Lower leg skin (tissue), 4 donors: ENCODE data around the gene PRAC2. TPM values are rescaled to one million over a fixed set of nuclear protein-coding genes. Genes with fewer than 3 reads are reported as not detected.

Experiments used
- DNase-seq, 2 donors: peaks; one replicate each; pipeline ENCODE4 v3.0.0-alpha.2; 2019; ENCODE audit warnings: low spot score in 2 of 2
- H3K4me3 ChIP-seq: fragments of 200-600 bp; sonication (generic); 2 replicates; pipeline ENCODE4 v1.5.1; 2017; ENCODE audit warnings: mild to moderate bottlenecking, low read depth; ENCODE audit not compliant: poor library complexity, severe bottlenecking
- POLR2A ChIP-seq, 2 donors: fragments of 450-650 bp; IDR thresholded peaks; one replicate each; pipeline ENCODE4 v1.6.1; 2016 to 2017; ENCODE audit warnings: antibody characterized with exemption in 2 of 2, mild to moderate bottlenecking in 1 of 2, moderate library complexity in 1 of 2
- WGBS, 2 donors: methylation state at CpG; one replicate each; pipeline ENCODE4 v1.1.5; 2018; 5-methylcytosine and 5-hydroxymethylcytosine counted together
- intact Hi-C: fragments of 100-400 bp; cut with DNase I; formaldehyde crosslinking; loops from one replicate; pipeline ENCODE4 v1.15.0; 2023; ENCODE audit warnings: low total_unique reads
- total RNA-seq, 4 donors: library from RNA; depleted of rRNA; stranded (reverse); fragments of >200 nt; gene quantifications; one replicate each; pipeline ENCODE4 v1.1.0, GENCODE V29; 2016
- TF ChIP-seq, protein P1 (sequence below), 3 donors: fragments of 450-650 bp; IDR thresholded peaks; one replicate each; pipeline ENCODE4 v1.5.1; 2016; ENCODE audit warnings: antibody characterized with exemption in 3 of 3, mild to moderate bottlenecking in 3 of 3, moderate library complexity in 2 of 3

PRAC2 gene
- total RNA-seq, 4 donors from 2014 or later = not detected

DNA sequence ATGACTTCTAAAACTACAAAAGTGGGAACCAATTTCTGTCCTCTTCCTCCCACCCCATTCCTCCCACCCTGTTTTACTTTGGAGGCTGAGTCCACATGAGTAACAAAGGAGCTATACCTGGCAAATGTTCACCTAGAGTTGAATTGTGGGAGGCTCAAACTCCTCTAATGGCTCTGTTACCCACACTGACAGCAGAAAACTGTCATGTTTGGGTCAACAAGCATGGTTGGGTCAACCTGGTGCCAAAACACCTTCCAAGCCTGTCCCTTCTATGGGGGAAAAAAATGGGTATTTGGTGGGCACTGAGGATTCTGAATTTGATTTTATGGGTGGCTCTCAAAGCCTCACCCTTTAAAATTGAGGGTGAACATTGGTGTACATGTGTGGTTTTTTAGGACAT, 17.6 kb downstream of the PRAC2 start:
- intact Hi-C loops = no loop called here
- DNase-seq = no peak

GRCh38 chr17:48745381-48746275, 22.6 kb downstream of the PRAC2 start:
- 25 to 34% methylated on average over 12 of the region's 12 CpGs for WGBS, 2 donors
- TF ChIP-seq, protein P1, sequence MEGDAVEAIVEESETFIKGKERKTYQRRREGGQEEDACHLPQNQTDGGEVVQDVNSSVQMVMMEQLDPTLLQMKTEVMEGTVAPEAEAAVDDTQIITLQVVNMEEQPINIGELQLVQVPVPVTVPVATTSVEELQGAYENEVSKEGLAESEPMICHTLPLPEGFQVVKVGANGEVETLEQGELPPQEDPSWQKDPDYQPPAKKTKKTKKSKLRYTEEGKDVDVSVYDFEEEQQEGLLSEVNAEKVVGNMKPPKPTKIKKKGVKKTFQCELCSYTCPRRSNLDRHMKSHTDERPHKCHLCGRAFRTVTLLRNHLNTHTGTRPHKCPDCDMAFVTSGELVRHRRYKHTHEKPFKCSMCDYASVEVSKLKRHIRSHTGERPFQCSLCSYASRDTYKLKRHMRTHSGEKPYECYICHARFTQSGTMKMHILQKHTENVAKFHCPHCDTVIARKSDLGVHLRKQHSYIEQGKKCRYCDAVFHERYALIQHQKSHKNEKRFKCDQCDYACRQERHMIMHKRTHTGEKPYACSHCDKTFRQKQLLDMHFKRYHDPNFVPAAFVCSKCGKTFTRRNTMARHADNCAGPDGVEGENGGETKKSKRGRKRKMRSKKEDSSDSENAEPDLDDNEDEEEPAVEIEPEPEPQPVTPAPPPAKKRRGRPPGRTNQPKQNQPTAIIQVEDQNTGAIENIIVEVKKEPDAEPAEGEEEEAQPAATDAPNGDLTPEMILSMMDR (IDR thresholded peaks at IDR 0.05) = no peak
- no peak for TF ChIP-seq POLR2A (IDR thresholded peaks at IDR 0.05)
- H3K4me3 ChIP-seq = no peak overlapping the region
- no peak for DNase-seq
- intact Hi-C loops = no loop called here

More for the DNA sequence above, 17.6 kb downstream of the PRAC2 start:
- TF ChIP-seq, protein P1 (IDR thresholded peaks at IDR 0.05) = no peak
- TF ChIP-seq POLR2A (IDR thresholded peaks at IDR 0.05) = no peak
- H3K4me3 ChIP-seq = no peak overlapping the region

- intact Hi-C loops = no loop called here
- TF ChIP-seq, protein P1 (IDR thresholded peaks at IDR 0.05) = no peak
- no peak for TF ChIP-seq POLR2A (IDR thresholded peaks at IDR 0.05)
- no peak for DNase-seq
- WGBS, 2 donors = 18 to 20% methylated on average over 12 to 21 of the region's 21 CpGs
- no peak overlapping the region for H3K4me3 ChIP-seq
Observed at GRCh38 chr17:48746916-48747444, 24.0 kb downstream of the PRAC2 start.

DNA sequence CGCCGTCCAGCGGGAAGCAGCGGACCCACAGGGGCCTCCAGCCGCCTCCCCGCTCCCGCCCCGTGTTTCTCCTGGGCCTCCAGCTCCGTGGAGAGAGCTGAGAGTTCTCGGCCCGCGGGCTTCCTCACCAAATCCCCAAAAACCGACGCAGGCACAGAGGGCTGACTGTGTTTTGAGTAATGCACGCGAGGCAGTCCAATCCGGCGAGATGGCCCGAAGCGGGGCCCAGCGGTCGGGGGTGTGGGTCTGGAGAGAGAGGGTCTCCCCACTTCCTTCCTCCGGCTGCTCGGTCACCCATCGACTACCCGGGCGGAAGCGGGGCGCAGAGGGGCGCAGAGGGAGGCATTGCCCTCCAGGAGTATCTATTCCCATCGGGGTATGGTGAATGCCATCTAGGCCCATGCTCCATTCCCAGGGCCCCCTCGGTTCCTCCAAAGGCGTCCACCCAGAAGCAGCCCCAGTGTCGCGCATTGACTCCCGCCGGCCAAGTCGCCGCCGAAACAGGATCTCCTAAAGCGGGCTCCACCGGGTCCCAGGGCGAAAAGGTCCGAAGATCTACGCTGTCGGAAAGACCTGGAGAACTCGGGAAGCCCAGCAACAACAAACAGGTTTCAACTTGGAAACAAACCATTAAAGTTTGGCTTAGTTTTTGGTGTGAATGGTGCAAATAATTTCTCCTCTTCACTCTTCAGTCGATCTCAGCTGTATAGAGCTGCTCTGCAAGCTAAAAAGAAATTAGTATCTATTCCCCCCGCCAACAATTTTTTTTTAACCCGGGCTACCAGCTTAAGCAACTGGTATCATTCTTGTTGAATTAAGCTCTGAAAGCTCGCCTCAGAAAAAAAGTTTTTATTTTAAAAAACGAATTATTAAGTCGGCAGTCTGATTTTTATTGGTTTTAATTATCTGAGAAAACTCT, 24.7 kb downstream of the PRAC2 start:
- no peak for DNase-seq
- no peak for TF ChIP-seq POLR2A (IDR thresholded peaks at IDR 0.05)
- 11 to 12% methylated on average over 44 to 47 of the region's 53 CpGs for WGBS, 2 donors
- no peak overlapping the region for H3K4me3 ChIP-seq
- intact Hi-C loops = no loop called here

DNA sequence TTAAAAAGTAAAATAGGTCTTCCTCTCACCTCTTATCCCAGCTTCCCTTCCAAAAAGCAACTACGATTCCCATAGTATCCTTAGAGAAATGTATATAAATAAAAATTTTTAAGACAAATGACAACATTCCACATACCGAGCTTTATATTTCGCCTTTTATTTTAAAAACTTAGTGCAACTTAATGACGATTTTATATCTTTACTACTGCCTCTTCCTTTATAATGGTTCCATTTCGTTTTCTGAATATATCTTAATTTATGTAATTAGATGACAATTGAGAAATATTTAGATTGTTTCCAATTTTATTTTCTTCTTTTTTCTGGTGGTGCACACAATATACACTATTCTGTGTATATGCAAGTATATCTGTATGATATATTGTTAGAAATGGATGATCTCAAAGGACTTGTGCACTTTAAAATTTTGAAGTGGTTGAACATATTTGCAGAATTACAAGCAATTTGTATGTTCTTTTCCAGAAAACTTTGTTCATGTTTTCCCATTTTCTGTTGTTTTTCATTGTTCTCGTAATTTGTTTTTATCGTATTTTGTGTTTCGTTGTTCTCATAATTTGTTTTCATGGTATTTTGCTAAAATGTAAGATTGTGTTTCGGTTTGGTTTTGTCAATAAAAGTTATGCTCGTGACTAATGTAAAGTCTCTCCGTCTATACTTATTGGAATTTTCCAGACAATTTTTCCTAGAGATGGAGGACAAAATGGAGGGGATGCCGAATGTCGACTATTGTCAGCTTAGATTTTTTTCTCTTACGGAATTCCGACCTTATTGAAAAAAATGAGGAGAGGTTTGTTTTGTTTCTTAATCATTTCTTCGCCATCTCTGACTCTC, 26.0 kb downstream of the PRAC2 start:
- WGBS, 2 donors = 31% methylated on average over 16 of the region's 16 CpGs
- intact Hi-C loops = no loop called here
- no peak overlapping the region for H3K4me3 ChIP-seq
- no peak for DNase-seq
- TF ChIP-seq, protein P1 (IDR thresholded peaks at IDR 0.05) = no peak
- no peak for TF ChIP-seq POLR2A (IDR thresholded peaks at IDR 0.05)
